Measurements from ENCODE around the gene DNAJC22.

Gene DNAJC22

GRCh38 chr12:49362077-49362476, 15.4 kb downstream of the DNAJC22 start:
- Histone ChIP-seq H3K27me3 (ENCODE audit: low read length) (no peaks in the 10 kb centered on the region), H3K4me2 (ENCODE audit: low read depth, low read length, poor library complexity, severe bottlenecking) (no peak overlapping the region), H3K36me3 (ENCODE audit: low read length) (no peaks in the 10 kb centered on the region), H4K20me1 (ENCODE audit: low read depth, low read length) (no peaks in the 10 kb centered on the region), H3K9ac (ENCODE audit: low read length) (no peak overlapping the region), H3K4me3 (ENCODE audit: insufficient read depth, low read length, poor library complexity, severe bottlenecking) (no peak overlapping the region), H3K9me2 (replicated peaks; ENCODE audit: insufficient read depth, low read length) (no peaks in the 10 kb centered on the region), H3K27ac (ENCODE audit: low read depth, low read length) (no peak overlapping the region), H3K9me3 (ENCODE audit: insufficient read depth, low read length) (no peaks in the 10 kb centered on the region), H3F3A (ENCODE audit: insufficient read depth) (peaks cover 10% of the 10 kb centered on the region; the same call in 1 of the 2 replicates), H3K79me2 (ENCODE audit: insufficient read depth, low read length) (peaks cover 5% of the 10 kb centered on the region; the same call in 1 of the 2 replicates), H2AFZ (ENCODE audit: low read depth, low read length, severe bottlenecking) (no peak overlapping the region)
- TF ChIP-seq, protein P1, sequence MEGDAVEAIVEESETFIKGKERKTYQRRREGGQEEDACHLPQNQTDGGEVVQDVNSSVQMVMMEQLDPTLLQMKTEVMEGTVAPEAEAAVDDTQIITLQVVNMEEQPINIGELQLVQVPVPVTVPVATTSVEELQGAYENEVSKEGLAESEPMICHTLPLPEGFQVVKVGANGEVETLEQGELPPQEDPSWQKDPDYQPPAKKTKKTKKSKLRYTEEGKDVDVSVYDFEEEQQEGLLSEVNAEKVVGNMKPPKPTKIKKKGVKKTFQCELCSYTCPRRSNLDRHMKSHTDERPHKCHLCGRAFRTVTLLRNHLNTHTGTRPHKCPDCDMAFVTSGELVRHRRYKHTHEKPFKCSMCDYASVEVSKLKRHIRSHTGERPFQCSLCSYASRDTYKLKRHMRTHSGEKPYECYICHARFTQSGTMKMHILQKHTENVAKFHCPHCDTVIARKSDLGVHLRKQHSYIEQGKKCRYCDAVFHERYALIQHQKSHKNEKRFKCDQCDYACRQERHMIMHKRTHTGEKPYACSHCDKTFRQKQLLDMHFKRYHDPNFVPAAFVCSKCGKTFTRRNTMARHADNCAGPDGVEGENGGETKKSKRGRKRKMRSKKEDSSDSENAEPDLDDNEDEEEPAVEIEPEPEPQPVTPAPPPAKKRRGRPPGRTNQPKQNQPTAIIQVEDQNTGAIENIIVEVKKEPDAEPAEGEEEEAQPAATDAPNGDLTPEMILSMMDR (IDR thresholded peaks at IDR 0.05; ENCODE audit: insufficient read depth, low read length, poor library complexity, severe bottlenecking), result no peak
- TF ChIP-seq EZH2phosphoT487 (conservative IDR thresholded peaks at IDR 0.05; ENCODE audit: low read length), result no peak

GRCh38 chr12:49364989-49365388, 18.3 kb downstream of the DNAJC22 start:
- no peak for TF ChIP-seq EZH2phosphoT487 (conservative IDR thresholded peaks at IDR 0.05; ENCODE audit: low read length)
- TF ChIP-seq, protein P1 (IDR thresholded peaks at IDR 0.05; ENCODE audit: insufficient read depth, low read length, poor library complexity, severe bottlenecking), result no peak
- Histone ChIP-seq H3K9me2 (replicated peaks; ENCODE audit: insufficient read depth, low read length) (no peaks in the 10 kb centered on the region), H3K4me3 (ENCODE audit: insufficient read depth, low read length, poor library complexity, severe bottlenecking) (no peak overlapping the region), H3K36me3 (ENCODE audit: low read length) (no peaks in the 10 kb centered on the region), H4K20me1 (ENCODE audit: low read depth, low read length) (no peaks in the 10 kb centered on the region), H3K27ac (ENCODE audit: low read depth, low read length) (no peak overlapping the region), H3F3A (ENCODE audit: insufficient read depth) (peaks cover 28% of the 10 kb centered on the region), H3K27me3 (ENCODE audit: low read length) (no peaks in the 10 kb centered on the region), H3K79me2 (ENCODE audit: insufficient read depth, low read length) (peaks cover 30% of the 10 kb centered on the region), H3K4me2 (ENCODE audit: low read depth, low read length, poor library complexity, severe bottlenecking) (no peak overlapping the region), H2AFZ (ENCODE audit: low read depth, low read length, severe bottlenecking) (no peak overlapping the region), H3K9ac (ENCODE audit: low read length) (no peak overlapping the region), H3K9me3 (ENCODE audit: insufficient read depth, low read length) (no peaks in the 10 kb centered on the region)

DNA sequence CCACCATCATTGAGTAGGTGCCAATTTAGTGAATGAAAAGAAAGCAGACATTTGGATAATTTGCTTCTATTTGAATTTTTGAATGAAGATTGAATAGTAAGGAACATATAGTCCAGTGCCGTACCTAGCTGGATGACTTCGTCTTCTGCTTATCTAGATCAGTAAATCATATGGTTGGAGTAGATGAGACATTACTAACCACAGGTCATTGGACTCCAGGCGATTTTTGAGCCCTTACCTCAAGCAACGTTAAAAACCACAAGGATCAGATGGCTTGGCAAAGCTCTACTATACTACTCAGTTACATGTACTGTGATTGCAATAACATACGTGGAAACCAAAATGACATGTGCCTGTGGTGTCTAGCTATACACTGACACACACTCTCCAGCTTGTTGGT, 18.9 kb downstream of the DNAJC22 start:
- peaks cover 28% of the 10 kb centered on the region for H3F3A ChIP-seq (ENCODE audit: insufficient read depth)
- no peaks in the 10 kb centered on the region for H3K36me3 ChIP-seq (ENCODE audit: low read length)
- no peak overlapping the region for H2AFZ ChIP-seq (ENCODE audit: low read depth, low read length, severe bottlenecking)
- no peaks in the 10 kb centered on the region for H3K9me2 ChIP-seq (replicated peaks; ENCODE audit: insufficient read depth, low read length)
- peak overlapping the region; percentile 78 for H3K4me2 ChIP-seq (ENCODE audit: low read depth, low read length, poor library complexity, severe bottlenecking)
- no peaks in the 10 kb centered on the region for H3K27me3 ChIP-seq (ENCODE audit: low read length)
- TF ChIP-seq, protein P1 (IDR thresholded peaks at IDR 0.05; ENCODE audit: insufficient read depth, low read length, poor library complexity, severe bottlenecking), result no peak
- TF ChIP-seq EZH2phosphoT487 (conservative IDR thresholded peaks at IDR 0.05; ENCODE audit: low read length), result no peak
- no peak overlapping the region for H3K27ac ChIP-seq (ENCODE audit: low read depth, low read length)
- peaks cover 36% of the 10 kb centered on the region for H3K79me2 ChIP-seq (ENCODE audit: insufficient read depth, low read length)
- H3K9me3 ChIP-seq (ENCODE audit: insufficient read depth, low read length), result no peaks in the 10 kb centered on the region
- no peaks in the 10 kb centered on the region for H4K20me1 ChIP-seq (ENCODE audit: low read depth, low read length)
- H3K9ac ChIP-seq (ENCODE audit: low read length), result no peak overlapping the region
- peak overlapping the region; percentile 69 for H3K4me3 ChIP-seq (ENCODE audit: insufficient read depth, low read length, poor library complexity, severe bottlenecking)
